Hepatocyte (in vitro differentiated cells): ENCODE measurements around the gene TMEM156.

ENCODE experiments used
- CTCF ChIP-seq: fragments of 200-600 bp; sonication (generic); IDR thresholded peaks from 2 replicates; pipeline ENCODE4 v1.5.1; 2016; ENCODE audit warnings: antibody characterized with exemption, mild to moderate bottlenecking; ENCODE audit not compliant: poor library complexity
- EZH2 ChIP-seq: fragments of 200-600 bp; sonication (generic); IDR thresholded peaks from 2 replicates; pipeline ENCODE4 v1.6.1; 2016; ENCODE audit warnings: antibody characterized with exemption, mild to moderate bottlenecking, borderline replicate concordance
- EZH2phosphoT487 ChIP-seq: fragments of 200-600 bp; sonication (generic); IDR thresholded peaks from one replicate; pipeline ENCODE4 v1.6.1; 2018; ENCODE audit warnings: antibody characterized with exemption, mild to moderate bottlenecking, low read depth, moderate library complexity; ENCODE audit not compliant: unreplicated experiment, severe bottlenecking

GRCh38 chr4:38917481-38918025 lies 114.7 kb downstream of the TMEM156 start:
- TF ChIP-seq EZH2 (no peak), CTCF (no peak), EZH2phosphoT487 (no peak)
